SK-N-SH (cell line): ENCODE data around the gene SIRT2.

ENCODE experiments used
- FOXM1 ChIP-seq: IDR thresholded peaks from 2 replicates; pipeline ENCODE4 v1.4.0; 2012; ENCODE audit warnings: low read depth, mild to moderate bottlenecking
- NRF1 ChIP-seq: IDR thresholded peaks from 2 replicates; pipeline ENCODE4 v1.6.1; 2012; ENCODE audit warnings: low read depth, mild to moderate bottlenecking, low read length
- RAD21 ChIP-seq: IDR thresholded peaks from 2 replicates; pipeline ENCODE4 v1.6.1; 2012; ENCODE audit warnings: mild to moderate bottlenecking, low read length
- RFX5 ChIP-seq: IDR thresholded peaks from 2 replicates; pipeline ENCODE4 v1.6.1; 2012; ENCODE audit warnings: mild to moderate bottlenecking, improper control_type of control experiment, low read length
- RXRA ChIP-seq: IDR thresholded peaks from 2 replicates; pipeline ENCODE4 v1.4.0; 2012; ENCODE audit warnings: low read depth, mild to moderate bottlenecking, borderline replicate concordance
- TAF1 ChIP-seq: IDR thresholded peaks from 2 replicates; pipeline ENCODE4 v1.6.1; 2012; ENCODE audit warnings: low read depth, mild to moderate bottlenecking, low read length, moderate library complexity, borderline replicate concordance
- TF ChIP-seq, protein P1 (sequence below): fragments of 200-600 bp; sonication (generic); IDR thresholded peaks from 2 replicates; pipeline ENCODE4 v1.6.1; 2017; ENCODE audit warnings: antibody characterized with exemption, mild to moderate bottlenecking, moderate library complexity
- TF ChIP-seq, protein P2 (sequence below): IDR thresholded peaks from 2 replicates; pipeline ENCODE4 v1.6.1; 2012; ENCODE audit warnings: mild to moderate bottlenecking, low read depth, low read length, moderate library complexity
- TF ChIP-seq, protein P3 (sequence below): fragments of 150-350 bp; IDR thresholded peaks from 2 replicates; pipeline ENCODE4 v1.6.1; 2017; ENCODE audit warnings: antibody characterized with exemption, low read length, low read depth, borderline replicate concordance
- TF ChIP-seq, protein P4 (sequence below): IDR thresholded peaks from 2 replicates; pipeline ENCODE4 v1.4.0; 2012; ENCODE audit warnings: low read depth, borderline replicate concordance

DNA sequence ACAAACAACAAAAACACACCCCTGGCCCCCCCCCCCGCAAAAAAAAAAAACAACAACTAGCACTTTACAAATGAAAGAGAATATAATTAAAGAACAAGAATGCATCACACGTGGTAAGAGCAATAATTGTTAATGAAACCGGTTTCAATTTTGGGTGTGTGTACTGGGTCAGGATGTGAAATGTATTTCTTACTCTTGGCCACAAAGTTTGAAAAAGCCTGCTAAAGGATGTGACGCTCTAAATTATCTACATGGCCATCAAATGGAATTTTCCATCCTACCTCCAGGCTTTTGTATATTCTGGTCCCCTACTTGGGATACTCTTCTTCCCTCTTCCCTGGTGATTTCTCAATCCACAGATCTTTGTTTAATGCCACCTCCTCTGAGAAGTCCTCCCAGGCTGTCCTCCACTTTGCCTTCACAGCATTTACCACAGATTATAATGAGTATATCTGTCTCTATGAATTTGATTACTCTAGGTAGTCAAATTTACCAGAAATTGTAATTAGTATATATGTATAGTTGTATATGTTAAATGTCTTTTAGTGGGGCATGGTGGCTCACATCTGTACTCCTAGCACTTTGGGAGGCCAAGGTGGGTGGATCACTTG lies 29.1 kb upstream of the SIRT2 start:
- TF ChIP-seq, protein P1, sequence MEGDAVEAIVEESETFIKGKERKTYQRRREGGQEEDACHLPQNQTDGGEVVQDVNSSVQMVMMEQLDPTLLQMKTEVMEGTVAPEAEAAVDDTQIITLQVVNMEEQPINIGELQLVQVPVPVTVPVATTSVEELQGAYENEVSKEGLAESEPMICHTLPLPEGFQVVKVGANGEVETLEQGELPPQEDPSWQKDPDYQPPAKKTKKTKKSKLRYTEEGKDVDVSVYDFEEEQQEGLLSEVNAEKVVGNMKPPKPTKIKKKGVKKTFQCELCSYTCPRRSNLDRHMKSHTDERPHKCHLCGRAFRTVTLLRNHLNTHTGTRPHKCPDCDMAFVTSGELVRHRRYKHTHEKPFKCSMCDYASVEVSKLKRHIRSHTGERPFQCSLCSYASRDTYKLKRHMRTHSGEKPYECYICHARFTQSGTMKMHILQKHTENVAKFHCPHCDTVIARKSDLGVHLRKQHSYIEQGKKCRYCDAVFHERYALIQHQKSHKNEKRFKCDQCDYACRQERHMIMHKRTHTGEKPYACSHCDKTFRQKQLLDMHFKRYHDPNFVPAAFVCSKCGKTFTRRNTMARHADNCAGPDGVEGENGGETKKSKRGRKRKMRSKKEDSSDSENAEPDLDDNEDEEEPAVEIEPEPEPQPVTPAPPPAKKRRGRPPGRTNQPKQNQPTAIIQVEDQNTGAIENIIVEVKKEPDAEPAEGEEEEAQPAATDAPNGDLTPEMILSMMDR, result no peak
- no peak for TF ChIP-seq TAF1
- TF ChIP-seq, protein P2, sequence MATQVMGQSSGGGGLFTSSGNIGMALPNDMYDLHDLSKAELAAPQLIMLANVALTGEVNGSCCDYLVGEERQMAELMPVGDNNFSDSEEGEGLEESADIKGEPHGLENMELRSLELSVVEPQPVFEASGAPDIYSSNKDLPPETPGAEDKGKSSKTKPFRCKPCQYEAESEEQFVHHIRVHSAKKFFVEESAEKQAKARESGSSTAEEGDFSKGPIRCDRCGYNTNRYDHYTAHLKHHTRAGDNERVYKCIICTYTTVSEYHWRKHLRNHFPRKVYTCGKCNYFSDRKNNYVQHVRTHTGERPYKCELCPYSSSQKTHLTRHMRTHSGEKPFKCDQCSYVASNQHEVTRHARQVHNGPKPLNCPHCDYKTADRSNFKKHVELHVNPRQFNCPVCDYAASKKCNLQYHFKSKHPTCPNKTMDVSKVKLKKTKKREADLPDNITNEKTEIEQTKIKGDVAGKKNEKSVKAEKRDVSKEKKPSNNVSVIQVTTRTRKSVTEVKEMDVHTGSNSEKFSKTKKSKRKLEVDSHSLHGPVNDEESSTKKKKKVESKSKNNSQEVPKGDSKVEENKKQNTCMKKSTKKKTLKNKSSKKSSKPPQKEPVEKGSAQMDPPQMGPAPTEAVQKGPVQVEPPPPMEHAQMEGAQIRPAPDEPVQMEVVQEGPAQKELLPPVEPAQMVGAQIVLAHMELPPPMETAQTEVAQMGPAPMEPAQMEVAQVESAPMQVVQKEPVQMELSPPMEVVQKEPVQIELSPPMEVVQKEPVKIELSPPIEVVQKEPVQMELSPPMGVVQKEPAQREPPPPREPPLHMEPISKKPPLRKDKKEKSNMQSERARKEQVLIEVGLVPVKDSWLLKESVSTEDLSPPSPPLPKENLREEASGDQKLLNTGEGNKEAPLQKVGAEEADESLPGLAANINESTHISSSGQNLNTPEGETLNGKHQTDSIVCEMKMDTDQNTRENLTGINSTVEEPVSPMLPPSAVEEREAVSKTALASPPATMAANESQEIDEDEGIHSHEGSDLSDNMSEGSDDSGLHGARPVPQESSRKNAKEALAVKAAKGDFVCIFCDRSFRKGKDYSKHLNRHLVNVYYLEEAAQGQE, result no peak
- TF ChIP-seq RFX5, result no peak
- no peak for TF ChIP-seq NRF1
- no peak for TF ChIP-seq FOXM1
- TF ChIP-seq RXRA, result no peak
- TF ChIP-seq, protein P3, sequence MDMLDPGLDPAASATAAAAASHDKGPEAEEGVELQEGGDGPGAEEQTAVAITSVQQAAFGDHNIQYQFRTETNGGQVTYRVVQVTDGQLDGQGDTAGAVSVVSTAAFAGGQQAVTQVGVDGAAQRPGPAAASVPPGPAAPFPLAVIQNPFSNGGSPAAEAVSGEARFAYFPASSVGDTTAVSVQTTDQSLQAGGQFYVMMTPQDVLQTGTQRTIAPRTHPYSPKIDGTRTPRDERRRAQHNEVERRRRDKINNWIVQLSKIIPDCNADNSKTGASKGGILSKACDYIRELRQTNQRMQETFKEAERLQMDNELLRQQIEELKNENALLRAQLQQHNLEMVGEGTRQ, result no peak
- TF ChIP-seq RAD21, result no peak
- TF ChIP-seq, protein P4, sequence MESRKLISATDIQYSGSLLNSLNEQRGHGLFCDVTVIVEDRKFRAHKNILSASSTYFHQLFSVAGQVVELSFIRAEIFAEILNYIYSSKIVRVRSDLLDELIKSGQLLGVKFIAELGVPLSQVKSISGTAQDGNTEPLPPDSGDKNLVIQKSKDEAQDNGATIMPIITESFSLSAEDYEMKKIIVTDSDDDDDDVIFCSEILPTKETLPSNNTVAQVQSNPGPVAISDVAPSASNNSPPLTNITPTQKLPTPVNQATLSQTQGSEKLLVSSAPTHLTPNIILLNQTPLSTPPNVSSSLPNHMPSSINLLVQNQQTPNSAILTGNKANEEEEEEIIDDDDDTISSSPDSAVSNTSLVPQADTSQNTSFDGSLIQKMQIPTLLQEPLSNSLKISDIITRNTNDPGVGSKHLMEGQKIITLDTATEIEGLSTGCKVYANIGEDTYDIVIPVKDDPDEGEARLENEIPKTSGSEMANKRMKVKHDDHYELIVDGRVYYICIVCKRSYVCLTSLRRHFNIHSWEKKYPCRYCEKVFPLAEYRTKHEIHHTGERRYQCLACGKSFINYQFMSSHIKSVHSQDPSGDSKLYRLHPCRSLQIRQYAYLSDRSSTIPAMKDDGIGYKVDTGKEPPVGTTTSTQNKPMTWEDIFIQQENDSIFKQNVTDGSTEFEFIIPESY, result no peak
